GM12891 (cell line): ENCODE measurements around the gene F3.

Experiments
- POLR2A ChIP-seq: IDR thresholded peaks from 2 replicates; pipeline ENCODE4 v1.6.1; 2011; ENCODE audit warnings: low read depth, low read length, control low read depth
- POLR2AphosphoS5 ChIP-seq: IDR thresholded peaks from 2 replicates; pipeline ENCODE4 v1.6.1; 2011; ENCODE audit warnings: low read depth, low read length, control low read depth
- SPI1 ChIP-seq: IDR thresholded peaks from 2 replicates; pipeline ENCODE4 v1.6.1; 2011; ENCODE audit warnings: low read depth, low read length, control low read depth
- TAF1 ChIP-seq: IDR thresholded peaks from 2 replicates; pipeline ENCODE4 v1.6.1; 2011; ENCODE audit warnings: low read depth, low read length, control low read depth

GRCh38 chr1:94527447-94528031, 14.0 kb downstream of the F3 start:
- no peak for TF ChIP-seq POLR2A
- no peak for TF ChIP-seq TAF1
- no peak for TF ChIP-seq POLR2AphosphoS5
- no peak for TF ChIP-seq SPI1
